OCI-LY7 (cell line): Measurements from ENCODE around the gene PPA1. TPM values are rescaled to one million over a fixed set of nuclear protein-coding genes. Genes with fewer than 3 reads are reported as not detected.

ENCODE experiments used
- BruUV-seq: library from RNA; stranded (reverse); fragments of 400-500 nt; replicated peaks from 2 replicates; lab custom pipeline; 2021; lab: Mats Ljungman, UMichigan
- CTCF ChIA-PET: fragments of 300-600 bp; sonication (Branson Sonifier 250); formaldehyde crosslinking; loops from one replicate; lab custom pipeline; 2022; ENCODE audit warnings: antibody characterized with exemption; ENCODE audit not compliant: unreplicated experiment; lab: Charles Lee
- POLR2A ChIA-PET: fragments of 300-600 bp; sonication (Branson Sonifier 250); formaldehyde crosslinking; loops from one replicate; lab custom pipeline; 2022; ENCODE audit warnings: antibody characterized with exemption; lab: Charles Lee
- DNase-seq: peaks from one replicate; pipeline ENCODE4 v3.0.0-alpha.2; 2015; ENCODE audit warnings: low spot score
- H2AFZ ChIP-seq: fragments of 200-600 bp; sonication (generic), shearing (Covaris generic); 2 replicates; pipeline ENCODE4 v1.6.1; 2014; ENCODE audit warnings: mild to moderate bottlenecking, antibody characterized with exemption, low read length, moderate library complexity
- H3K27ac ChIP-seq: fragments of 200-600 bp; sonication (generic); 2 replicates; pipeline ENCODE4 v1.5.1; 2014; ENCODE audit warnings: mixed run types, low read depth, mild to moderate bottlenecking, moderate library complexity, low read length, inconsistent platforms; ENCODE audit not compliant: poor library complexity, severe bottlenecking
- H3K36me3 ChIP-seq: fragments of 200-600 bp; sonication (generic); 2 replicates; pipeline ENCODE4 v1.6.1; 2014; ENCODE audit warnings: mild to moderate bottlenecking, antibody characterized with exemption, low read length, moderate library complexity, mixed read lengths; ENCODE audit not compliant: insufficient read depth
- H3K4me1 ChIP-seq: fragments of 200-600 bp; sonication (generic); 2 replicates; pipeline ENCODE4 v1.5.1; 2014; ENCODE audit warnings: mild to moderate bottlenecking, low read length; ENCODE audit not compliant: insufficient read depth, poor library complexity, severe bottlenecking
- H3K4me2 ChIP-seq: fragments of 200-600 bp; sonication (generic); 2 replicates; pipeline ENCODE4 v1.6.1; 2014; ENCODE audit warnings: mild to moderate bottlenecking, low read length
- H3K4me3 ChIP-seq: fragments of 200-600 bp; sonication (generic); 2 replicates; pipeline ENCODE4 v1.5.1; 2014; ENCODE audit warnings: mild to moderate bottlenecking, low read depth, low read length; ENCODE audit not compliant: poor library complexity, severe bottlenecking
- H3K79me2 ChIP-seq: fragments of 200-600 bp; sonication (generic); 2 replicates; pipeline ENCODE4 v1.6.1; 2016; ENCODE audit warnings: low read depth, mild to moderate bottlenecking, low read length, moderate library complexity, mixed read lengths; ENCODE audit not compliant: insufficient read depth
- H3K9me2 ChIP-seq: fragments of 200-600 bp; sonication (generic); 2 replicates; pipeline ENCODE4 v1.6.1; 2016; ENCODE audit warnings: mild to moderate bottlenecking, low read length, mixed read lengths; ENCODE audit not compliant: insufficient read depth
- H3K9me3 ChIP-seq: fragments of 200-600 bp; sonication (generic); 2 replicates; pipeline ENCODE4 v1.6.1; 2014; ENCODE audit warnings: mild to moderate bottlenecking, mixed run types, low read length, mixed read lengths
- H4K20me1 ChIP-seq: fragments of 200-600 bp; sonication (generic); 2 replicates; pipeline ENCODE4 v1.6.1; 2014; ENCODE audit warnings: mild to moderate bottlenecking, antibody characterized with exemption, low read length, moderate library complexity, mixed read lengths; ENCODE audit not compliant: insufficient read depth
- EZH2phosphoT487 ChIP-seq: fragments of 200-600 bp; sonication (generic); IDR thresholded peaks from 2 replicates; pipeline ENCODE4 v1.6.1; 2018; ENCODE audit warnings: low read depth, borderline replicate concordance, mild to moderate bottlenecking, mixed run types, antibody characterized with exemption, low read length, moderate library complexity, mixed read lengths
- intact Hi-C: fragments of 100-400 bp; cut with micrococcal nuclease; formaldehyde crosslinking; loops from one replicate; pipeline ENCODE4 v1.10.0; 2022; ENCODE audit not compliant: unreplicated experiment
- total RNA-seq, 2 experiments: library from RNA; depleted of rRNA in 1 of 2; stranded (reverse); fragments of >200 nt in 1 of 2; shearing (Covaris generic) in 1 of 2; gene quantifications; 2 replicates each; pipeline ENCODE4 v1.2.3, GENCODE V29; 2014 to 2022
- TF ChIP-seq, protein P1 (sequence below): fragments of 200-600 bp; sonication (generic); conservative IDR thresholded peaks from 2 replicates; pipeline ENCODE4 v1.5.1; 2014; ENCODE audit warnings: mild to moderate bottlenecking, antibody characterized with exemption, low read length, moderate library complexity, mixed read lengths

Gene PPA1
- total RNA-seq, 2 experiments from 2014 or later = 215 to 223 TPM

DNA sequence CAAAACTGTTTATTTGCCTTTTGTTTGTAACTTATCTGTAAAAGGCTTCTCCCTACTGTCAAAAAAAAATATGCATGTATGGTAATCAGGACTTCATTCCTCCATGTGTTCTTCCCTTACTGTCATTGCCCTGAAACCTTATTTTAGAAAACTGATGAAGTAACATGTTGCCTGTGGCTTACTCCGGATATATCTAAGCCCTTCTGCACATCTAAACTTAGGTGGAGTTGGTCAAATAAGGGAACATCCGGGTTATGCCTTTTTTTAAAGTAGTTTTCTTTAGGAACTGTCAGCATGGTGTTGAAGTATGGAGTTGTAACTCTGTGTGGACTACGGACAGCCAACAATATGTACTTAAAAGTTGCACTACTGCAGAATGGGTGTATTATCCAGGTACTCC, 69.1 kb downstream of the PPA1 start:
- Histone ChIP-seq H3K9me3 (no peaks in the 10 kb centered on the region), H3K36me3 (peaks cover 87% of the 10 kb centered on the region), H3K9me2 (no peaks in the 10 kb centered on the region), H3K4me3 (no peak overlapping the region), H3K4me2 (no peak overlapping the region), H3K4me1 (peaks cover 39% of the 10 kb centered on the region), H4K20me1 (peaks cover 28% of the 10 kb centered on the region; the same call in 1 of the 2 replicates), H2AFZ (no peak overlapping the region), H3K79me2 (peaks cover 93% of the 10 kb centered on the region), H3K27ac (no peak overlapping the region)
- BruUV-seq = no TSS peak
- DNase-seq = no peak
- ChIA-PET POLR2A (no interaction called here), CTCF (no interaction called here)
- TF ChIP-seq, protein P1, sequence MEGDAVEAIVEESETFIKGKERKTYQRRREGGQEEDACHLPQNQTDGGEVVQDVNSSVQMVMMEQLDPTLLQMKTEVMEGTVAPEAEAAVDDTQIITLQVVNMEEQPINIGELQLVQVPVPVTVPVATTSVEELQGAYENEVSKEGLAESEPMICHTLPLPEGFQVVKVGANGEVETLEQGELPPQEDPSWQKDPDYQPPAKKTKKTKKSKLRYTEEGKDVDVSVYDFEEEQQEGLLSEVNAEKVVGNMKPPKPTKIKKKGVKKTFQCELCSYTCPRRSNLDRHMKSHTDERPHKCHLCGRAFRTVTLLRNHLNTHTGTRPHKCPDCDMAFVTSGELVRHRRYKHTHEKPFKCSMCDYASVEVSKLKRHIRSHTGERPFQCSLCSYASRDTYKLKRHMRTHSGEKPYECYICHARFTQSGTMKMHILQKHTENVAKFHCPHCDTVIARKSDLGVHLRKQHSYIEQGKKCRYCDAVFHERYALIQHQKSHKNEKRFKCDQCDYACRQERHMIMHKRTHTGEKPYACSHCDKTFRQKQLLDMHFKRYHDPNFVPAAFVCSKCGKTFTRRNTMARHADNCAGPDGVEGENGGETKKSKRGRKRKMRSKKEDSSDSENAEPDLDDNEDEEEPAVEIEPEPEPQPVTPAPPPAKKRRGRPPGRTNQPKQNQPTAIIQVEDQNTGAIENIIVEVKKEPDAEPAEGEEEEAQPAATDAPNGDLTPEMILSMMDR = no peak
- TF ChIP-seq EZH2phosphoT487 = no peak
- intact Hi-C loops = no loop called here

DNA sequence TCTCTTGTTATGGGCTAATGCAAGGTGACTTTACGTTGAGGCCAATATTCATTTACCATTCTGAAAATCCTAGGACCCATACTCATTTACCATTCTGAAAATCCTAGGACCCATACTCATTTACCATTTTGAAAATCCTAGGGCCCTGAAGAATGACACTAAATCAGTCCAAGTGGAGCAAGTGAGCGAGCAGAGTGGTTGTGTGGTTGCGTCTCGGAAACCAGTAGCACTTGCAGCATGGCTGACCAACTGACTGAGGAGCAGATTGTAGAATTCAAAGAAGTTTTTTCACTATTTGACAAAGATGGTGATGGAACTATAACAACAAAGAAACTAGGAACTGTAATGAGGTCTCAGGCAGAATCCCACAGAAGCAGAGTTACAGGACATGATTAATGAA, 69.8 kb downstream of the PPA1 start:
- Histone ChIP-seq H3K27ac (no peak overlapping the region), H3K4me2 (no peak overlapping the region), H3K79me2 (peaks cover 86% of the 10 kb centered on the region), H3K4me3 (no peak overlapping the region), H3K9me2 (no peaks in the 10 kb centered on the region), H3K4me1 (peaks cover 32% of the 10 kb centered on the region), H3K9me3 (no peaks in the 10 kb centered on the region), H3K36me3 (peaks cover 93% of the 10 kb centered on the region), H2AFZ (no peak overlapping the region), H4K20me1 (0 out of 2 replicates have a peak, but pooled peaks cover 27% of the 10 kb centered on the region)
- ChIA-PET POLR2A (interaction anchor here (1.0 kb wide), 1 partner anchor 11 kb away, joined by 3 read pairs; no protein-coding TSS in a partner anchor), CTCF (no interaction called here)
- intact Hi-C loops = no loop called here
- DNase-seq = no peak
- BruUV-seq = no TSS peak
- TF ChIP-seq, protein P1 = no peak
- no peak for TF ChIP-seq EZH2phosphoT487

DNA sequence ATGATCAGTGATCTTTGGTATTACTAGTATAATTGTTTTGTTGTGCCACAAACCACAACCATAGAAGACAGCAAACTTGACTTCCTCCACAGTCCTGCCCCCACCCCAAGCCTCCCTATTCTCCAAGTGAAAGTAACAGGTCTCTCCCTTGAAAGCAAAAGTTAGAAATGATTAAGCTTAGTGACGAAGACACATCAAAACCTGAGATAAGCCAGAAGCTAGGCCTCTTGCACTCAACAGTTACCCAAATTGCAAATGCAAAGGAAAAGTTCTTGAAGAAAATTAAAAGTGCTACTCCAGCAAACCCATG, 70.4 kb downstream of the PPA1 start:
- DNase-seq = no peak
- peaks cover 27% of the 10 kb centered on the region for H3K4me1 ChIP-seq
- CTCF ChIA-PET = no interaction called here
- no peak overlapping the region for H3K27ac ChIP-seq
- H3K9me2 ChIP-seq = no peaks in the 10 kb centered on the region
- TF ChIP-seq, protein P1 = no peak
- TF ChIP-seq EZH2phosphoT487 = no peak
- no peak overlapping the region for H2AFZ ChIP-seq
- H4K20me1 ChIP-seq = 0 out of 2 replicates have a peak, but pooled peaks cover 27% of the 10 kb centered on the region
- intact Hi-C loops = no loop called here
- H3K79me2 ChIP-seq = peaks cover 80% of the 10 kb centered on the region
- no peak overlapping the region for H3K4me3 ChIP-seq
- H3K36me3 ChIP-seq = peaks cover 95% of the 10 kb centered on the region
- POLR2A ChIA-PET = interaction anchor here (1.0 kb wide), 1 partner anchor 11 kb away, joined by 3 read pairs; no protein-coding TSS in a partner anchor
- BruUV-seq = no TSS peak
- no peaks in the 10 kb centered on the region for H3K9me3 ChIP-seq
- H3K4me2 ChIP-seq = no peak overlapping the region
